Measurements from ENCODE around the gene DDX53. TPM values are rescaled to one million over a fixed set of nuclear protein-coding genes. Genes with fewer than 3 reads are reported as not detected.

The DDX53 gene
- not detected in 2 replicates for total RNA-seq (2021)
- not detected for Bru-seq, nascent RNA
- BruChase-seq, experiment 1, labeled RNA remaining after a 2-hour chase, result not detected
- BruChase-seq, experiment 2, labeled RNA remaining after a 6-hour chase, result not detected
- long read RNA-seq, result 0 reads

GRCh38 chrX:22999696-23000223 lies at the start of gene DDX53:
TSS of gene DDX53 (plus strand) at chrX:22999960. CDS start at chrX:23000058, 98 bp downstream.
- Histone ChIP-seq H3K4me1 (replicated peaks; ENCODE audit: insufficient read depth) (no peaks in the 10 kb centered on the region), H3K79me2 (ENCODE audit: low read depth) (no peaks in the 10 kb centered on the region), H3K27ac (no peak within 1 kb of the TSS), H4K20me1 (ENCODE audit: insufficient read depth) (no peaks in the 10 kb centered on the region), H2AFZ (no peak within 1 kb of the TSS), H3K36me3 (ENCODE audit: low read depth) (no peaks in the 10 kb centered on the region), H3K4me2 (no peak within 1 kb of the TSS), H3K27me3 (ENCODE audit: insufficient read depth, low read depth) (no peaks in the 10 kb centered on the region), H3K9me2 (ENCODE audit: insufficient read depth) (no peaks in the 10 kb centered on the region), H3K4me3 (no peak within 1 kb of the TSS), H3F3A (ENCODE audit: insufficient read depth, low read depth) (no peaks in the 10 kb centered on the region), H3K9me3 (ENCODE audit: insufficient read depth, low read depth) (no peaks in the 10 kb centered on the region)
- no TSS peak for BruUV-seq (replicated peaks)
- intact Hi-C loops (cut with micrococcal nuclease; ENCODE audit: unreplicated experiment), result no loop called here
- TF ChIP-seq EZH2 (IDR thresholded peaks at IDR 0.05; ENCODE audit: low read depth) (no peak), CTCF (conservative IDR thresholded peaks at IDR 0.05) (no peak)
- POLR2A ChIA-PET (ENCODE audit: unreplicated experiment), result no interaction called here
- CTCF ChIA-PET, result no interaction called here
- no peak for DNase-seq

GRCh38 chrX:22950269-22951266 lies 49.2 kb upstream of the DDX53 start:
- no peaks in the 10 kb centered on the region for H3K4me1 ChIP-seq (replicated peaks; ENCODE audit: insufficient read depth)
- ChIA-PET POLR2A (ENCODE audit: unreplicated experiment) (no interaction called here), CTCF (interaction anchor here (0.7 kb wide), 1 partner anchor 671 kb away, joined by 4 read pairs; no protein-coding TSS in a partner anchor)
- no peaks in the 10 kb centered on the region for H3K36me3 ChIP-seq (ENCODE audit: low read depth)
- no peaks in the 10 kb centered on the region for H3K9me2 ChIP-seq (ENCODE audit: insufficient read depth)
- H3K27ac ChIP-seq, result 0 out of 2 replicates have a peak overlapping the region, but pooled peaks have one; percentile 16
- no peak overlapping the region for H3K4me2 ChIP-seq
- TF ChIP-seq CTCF (conservative IDR thresholded peaks at IDR 0.05) (no peak), EZH2 (IDR thresholded peaks at IDR 0.05; ENCODE audit: low read depth) (no peak)
- no peaks in the 10 kb centered on the region for H3K27me3 ChIP-seq (ENCODE audit: insufficient read depth, low read depth)
- peak; percentile 49 to 66 for DNase-seq
- H3F3A ChIP-seq (ENCODE audit: insufficient read depth, low read depth), result no peaks in the 10 kb centered on the region
- intact Hi-C loops (cut with micrococcal nuclease; ENCODE audit: unreplicated experiment), result no loop called here
- no TSS peak for BruUV-seq (replicated peaks)
- H4K20me1 ChIP-seq (ENCODE audit: insufficient read depth), result no peaks in the 10 kb centered on the region
- no peak overlapping the region for H3K4me3 ChIP-seq
- H3K79me2 ChIP-seq (ENCODE audit: low read depth), result no peaks in the 10 kb centered on the region
- no peaks in the 10 kb centered on the region for H3K9me3 ChIP-seq (ENCODE audit: insufficient read depth, low read depth)
- no peak overlapping the region for H2AFZ ChIP-seq

GRCh38 chrX:22952010-22952409 lies 47.8 kb upstream of the DDX53 start:
- Histone ChIP-seq H3K27ac (no peak overlapping the region), H3K9me3 (ENCODE audit: insufficient read depth, low read depth) (no peaks in the 10 kb centered on the region), H3K4me3 (no peak overlapping the region), H2AFZ (no peak overlapping the region), H3K4me2 (no peak overlapping the region), H3K9me2 (ENCODE audit: insufficient read depth) (no peaks in the 10 kb centered on the region), H4K20me1 (ENCODE audit: insufficient read depth) (no peaks in the 10 kb centered on the region), H3K27me3 (ENCODE audit: insufficient read depth, low read depth) (no peaks in the 10 kb centered on the region), H3K4me1 (replicated peaks; ENCODE audit: insufficient read depth) (no peaks in the 10 kb centered on the region), H3F3A (ENCODE audit: insufficient read depth, low read depth) (no peaks in the 10 kb centered on the region), H3K79me2 (ENCODE audit: low read depth) (no peaks in the 10 kb centered on the region), H3K36me3 (ENCODE audit: low read depth) (no peaks in the 10 kb centered on the region)
- no peak for DNase-seq
- BruUV-seq (replicated peaks), result no TSS peak
- TF ChIP-seq EZH2 (IDR thresholded peaks at IDR 0.05; ENCODE audit: low read depth), result no peak
- TF ChIP-seq CTCF (conservative IDR thresholded peaks at IDR 0.05), result no peak
- intact Hi-C loops (cut with micrococcal nuclease; ENCODE audit: unreplicated experiment), result no loop called here
- ChIA-PET CTCF (no interaction called here), POLR2A (ENCODE audit: unreplicated experiment) (no interaction called here)
